HepG2 (cell line): ENCODE data around the gene GRIA2. TPM values are rescaled to one million over a fixed set of nuclear protein-coding genes. Genes with fewer than 3 reads are reported as not detected.

Source experiments
- ARID5B ChIP-seq: IDR thresholded peaks from 2 replicates; pipeline ENCODE4 v1.4.0; 2020; ENCODE audit warnings: mild to moderate bottlenecking, missing genetic modification reagents
- CENPT ChIP-seq: sonication (generic); formaldehyde crosslinking; IDR thresholded peaks from 2 replicates; pipeline ENCODE4 v1.8.0; 2022; ENCODE audit warnings: low read depth, mild to moderate bottlenecking, moderate library complexity, missing genetic modification reagents
- EP300 ChIP-seq, 3 experiments: sonication (generic) in 1 of 3; formaldehyde crosslinking in 1 of 3; IDR thresholded peaks; 2 replicates each; pipeline versions ENCODE4 v1.5.1 to v1.6.1; 2011 to 2020; ENCODE audit warnings: low read depth in 2 of 3, low read length in 2 of 3, borderline replicate concordance in 1 of 3, improper control_type of control experiment in 1 of 3, mild to moderate bottlenecking in 1 of 3, missing genetic modification reagents in 1 of 3, moderate library complexity in 1 of 3
- ETV6 ChIP-seq: sonication (generic); formaldehyde crosslinking; conservative IDR thresholded peaks from 2 replicates; pipeline ENCODE4 v1.4.0; 2020; ENCODE audit warnings: missing genetic modification reagents
- FOXA1 ChIP-seq, 2 experiments: fragments of 450-650 bp in 1 of 2; sonication (generic) in 1 of 2; formaldehyde crosslinking in 1 of 2; IDR thresholded peaks; 2 replicates each; pipeline versions ENCODE4 v1.4.0 to v1.6.1; 2016 to 2020; ENCODE audit warnings: missing genetic modification reagents in 1 of 2
- HOXA5 ChIP-seq: sonication (generic); formaldehyde crosslinking; IDR thresholded peaks from 2 replicates; pipeline ENCODE4 v1.4.0; 2020; ENCODE audit warnings: missing genetic modification reagents
- KAT7 ChIP-seq: IDR thresholded peaks from 2 replicates; pipeline ENCODE4 v1.6.1; 2018; ENCODE audit warnings: borderline replicate concordance, missing compliant biosample characterization
- MNT ChIP-seq: fragments of 450-650 bp; IDR thresholded peaks from 2 replicates; pipeline ENCODE4 v1.6.1; 2016
- MXD3 ChIP-seq: IDR thresholded peaks from 2 replicates; pipeline ENCODE4 v1.6.1; 2016; ENCODE audit warnings: mild to moderate bottlenecking, missing biosample characterization, missing genetic modification reagents
- PBX3 ChIP-seq: sonication (generic); formaldehyde crosslinking; IDR thresholded peaks from 2 replicates; pipeline ENCODE4 v1.8.1; 2023; ENCODE audit warnings: missing genetic modification reagents, inconsistent platforms, borderline replicate concordance
- REPIN1 ChIP-seq: sonication (generic); formaldehyde crosslinking; IDR thresholded peaks from 2 replicates; pipeline ENCODE4 v1.8.0; 2022; ENCODE audit warnings: missing genetic modification reagents, low read depth, mild to moderate bottlenecking, borderline replicate concordance
- RORA ChIP-seq: sonication (generic); formaldehyde crosslinking; IDR thresholded peaks from 2 replicates; pipeline ENCODE4 v1.5.0; 2020; ENCODE audit warnings: mild to moderate bottlenecking, missing genetic modification reagents, moderate library complexity
- SIN3A ChIP-seq: IDR thresholded peaks from 2 replicates; pipeline ENCODE4 v1.6.1; 2011; ENCODE audit warnings: low read depth, mild to moderate bottlenecking, control low read depth, low read length, borderline replicate concordance
- SIX1 ChIP-seq: sonication (generic); formaldehyde crosslinking; IDR thresholded peaks from 2 replicates; pipeline ENCODE4 v1.4.0; 2020; ENCODE audit warnings: missing genetic modification reagents, borderline replicate concordance
- SP4 ChIP-seq: sonication (generic); formaldehyde crosslinking; IDR thresholded peaks from 2 replicates; pipeline ENCODE4 v1.8.1; 2023; ENCODE audit warnings: mild to moderate bottlenecking, missing genetic modification reagents
- SPEN ChIP-seq: sonication (generic); formaldehyde crosslinking; IDR thresholded peaks from 2 replicates; pipeline ENCODE4 v1.5.1; 2020; ENCODE audit warnings: low read depth, mild to moderate bottlenecking, missing genetic modification reagents
- ZNF274 ChIP-seq: sonication (generic); formaldehyde crosslinking; IDR thresholded peaks from 2 replicates; pipeline ENCODE4 v1.5.1; 2020; ENCODE audit warnings: mild to moderate bottlenecking, missing genetic modification reagents
- ZNF441 ChIP-seq: sonication (generic); formaldehyde crosslinking; IDR thresholded peaks from 2 replicates; pipeline ENCODE4 v1.7.0; 2021; ENCODE audit warnings: missing genetic modification reagents, borderline replicate concordance
- ZNF557 ChIP-seq: sonication (generic); formaldehyde crosslinking; IDR thresholded peaks from 2 replicates; pipeline ENCODE4 v1.4.0; 2020; ENCODE audit warnings: missing genetic modification reagents
- ZNF616 ChIP-seq: sonication (generic); formaldehyde crosslinking; IDR thresholded peaks from 2 replicates; pipeline ENCODE4 v1.5.0; 2020; ENCODE audit warnings: low read depth, mild to moderate bottlenecking, missing genetic modification reagents
- ZNF644 ChIP-seq: IDR thresholded peaks from 2 replicates; pipeline ENCODE4 v1.6.1; 2016; ENCODE audit warnings: low read depth
- ZNF766 ChIP-seq: sonication (generic); formaldehyde crosslinking; IDR thresholded peaks from 2 replicates; pipeline ENCODE4 v1.5.0; 2020; ENCODE audit warnings: missing genetic modification reagents, borderline replicate concordance
- ZNF781 ChIP-seq: sonication (generic); formaldehyde crosslinking; IDR thresholded peaks from 2 replicates; pipeline ENCODE4 v1.5.1; 2020; ENCODE audit warnings: borderline replicate concordance, mild to moderate bottlenecking, missing genetic modification reagents; ENCODE audit errors: not compliant biosample characterization
- polyA plus RNA-seq, 8 experiments: library from polyadenylated mRNA; depleted of rRNA in 3 of 8; stranded (reverse) in 7 of 8; unstranded in 1 of 8; fragments of >200 nt; fragmentation: Illumina TruSeq in 4 of 8; extraction: Trizol in 4 of 8; gene quantifications; 2 replicates each; pipeline versions ENCODE4 v1.2.1 to v1.2.3, GENCODE V29; 2011 to 2016; ENCODE audit warnings: low read depth in 4 of 8, missing spikeins in 1 of 8, mixed read lengths in 1 of 8; ENCODE audit not compliant: insufficient read depth in 1 of 8
- total RNA-seq, 5 experiments: library from RNA; depleted of rRNA; stranded (reverse); fragments of >200 nt; fragmentation: Illumina TruSeq; extraction: Trizol; gene quantifications; 2 replicates each; pipeline ENCODE4 v1.2.3, GENCODE V29; 2016; ENCODE audit warnings: low read depth in 1 of 5

The GRIA2 gene
- total and polyA plus RNA-seq, 2 of the 13 experiments (the other 11 are each of a cell fraction or from before 2014, with no cell fraction given) = not detected

DNA sequence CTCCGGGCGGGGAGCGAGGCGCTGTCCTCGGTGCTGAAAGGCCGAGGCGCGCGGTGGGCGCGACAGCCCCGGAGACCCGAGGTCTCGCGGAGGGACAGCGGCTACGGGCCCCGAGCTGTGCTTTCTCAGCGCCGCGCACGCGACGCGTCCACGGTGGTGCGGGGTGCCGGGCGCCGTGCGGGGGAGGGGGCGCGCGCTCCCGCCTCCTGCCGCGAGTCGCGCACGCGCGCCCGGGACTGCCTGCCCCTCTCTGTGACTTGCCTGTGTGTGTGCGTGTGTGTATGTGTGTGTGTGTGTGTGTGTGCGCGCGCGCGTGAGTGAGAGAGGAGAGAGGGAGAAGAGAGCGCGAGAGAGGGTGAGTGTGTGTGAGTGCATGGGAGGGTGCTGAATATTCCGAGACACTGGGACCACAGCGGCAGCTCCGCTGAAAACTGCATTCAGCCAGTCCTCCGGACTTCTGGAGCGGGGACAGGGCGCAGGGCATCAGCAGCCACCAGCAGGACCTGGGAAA lies at the start of gene GRIA2 (continued):
- peak; percentile 50 for TF ChIP-seq ARID5B (CRISPR knock-in tag)
- TF ChIP-seq CENPT (CRISPR knock-in tag) = peak; percentile 72; the same call in 1 of the 2 replicates
- TF ChIP-seq MNT = no peak
- TF ChIP-seq SPEN (CRISPR knock-in tag) = peak; percentile 49; the same call in 1 of the 2 replicates
- TF ChIP-seq ZNF616 (CRISPR knock-in tag) = peak; percentile 62; the same call in 1 of the 2 replicates
- no peak for TF ChIP-seq EP300 (IDR thresholded peaks at IDR 0.05; ENCODE audit: low read depth in 2 of 2, low read length in 2 of 2)
- TF ChIP-seq EP300 (CRISPR knock-in tag; IDR thresholded peaks at IDR 0.05; ENCODE audit: borderline replicate concordance) = no peak
- TF ChIP-seq RORA (CRISPR knock-in tag) = no peak
- peak; percentile 58 for TF ChIP-seq ZNF781 (CRISPR knock-in tag)
- TF ChIP-seq SIN3A = no peak
- peak; percentile 83; the same call in 1 of the 2 replicates for TF ChIP-seq ZNF441 (CRISPR knock-in tag)
- no peak for TF ChIP-seq FOXA1 (IDR thresholded peaks at IDR 0.05)
- no peak for TF ChIP-seq FOXA1 (CRISPR knock-in tag; IDR thresholded peaks at IDR 0.05)
- TF ChIP-seq ZNF557 (CRISPR knock-in tag) = peak; percentile 58; the same call in 1 of the 2 replicates
- no peak for TF ChIP-seq ZNF644 (CRISPR knock-in tag)
- peak; percentile 95 for TF ChIP-seq MXD3 (CRISPR knock-in tag)
- 0 out of 2 replicates have a peak, but pooled peaks have one; percentile 40 for TF ChIP-seq SP4
- no peak for TF ChIP-seq KAT7
- no peak for TF ChIP-seq PBX3 (CRISPR knock-in tag)
- TF ChIP-seq ZNF274 (CRISPR knock-in tag) = peak; percentile 55; the same call in 1 of the 2 replicates
- TF ChIP-seq HOXA5 (CRISPR knock-in tag) = peak; percentile 93
- no peak for TF ChIP-seq SIX1 (CRISPR knock-in tag)
- 0 out of 2 replicates have a peak, but pooled peaks have one; percentile 48 for TF ChIP-seq REPIN1 (CRISPR knock-in tag)
- TF ChIP-seq ETV6 (CRISPR knock-in tag) = peak; percentile 92
- TF ChIP-seq ZNF766 = peak; percentile 89
